Esophagus squamous epithelium (tissue), 4 donors: ENCODE measurements around the gene OR52W1.

Source experiments
- CTCF ChIP-seq, 6 experiments: fragments of 450-650 bp in 4 of 6; fragments of 200-600 bp in 2 of 6; sonication (generic) in 2 of 6; IDR thresholded peaks; one replicate each; pipeline ENCODE4 v1.5.1; 2016 to 2019; ENCODE audit warnings: antibody characterized with exemption in 6 of 6, mild to moderate bottlenecking in 4 of 6, moderate library complexity in 4 of 6
- POLR2A ChIP-seq, 4 donors: fragments of 450-650 bp; IDR thresholded peaks; one replicate each; pipeline ENCODE4 v1.6.1; 2017; ENCODE audit warnings: antibody characterized with exemption in 4 of 4, mild to moderate bottlenecking in 4 of 4, moderate library complexity in 3 of 4

DNA sequence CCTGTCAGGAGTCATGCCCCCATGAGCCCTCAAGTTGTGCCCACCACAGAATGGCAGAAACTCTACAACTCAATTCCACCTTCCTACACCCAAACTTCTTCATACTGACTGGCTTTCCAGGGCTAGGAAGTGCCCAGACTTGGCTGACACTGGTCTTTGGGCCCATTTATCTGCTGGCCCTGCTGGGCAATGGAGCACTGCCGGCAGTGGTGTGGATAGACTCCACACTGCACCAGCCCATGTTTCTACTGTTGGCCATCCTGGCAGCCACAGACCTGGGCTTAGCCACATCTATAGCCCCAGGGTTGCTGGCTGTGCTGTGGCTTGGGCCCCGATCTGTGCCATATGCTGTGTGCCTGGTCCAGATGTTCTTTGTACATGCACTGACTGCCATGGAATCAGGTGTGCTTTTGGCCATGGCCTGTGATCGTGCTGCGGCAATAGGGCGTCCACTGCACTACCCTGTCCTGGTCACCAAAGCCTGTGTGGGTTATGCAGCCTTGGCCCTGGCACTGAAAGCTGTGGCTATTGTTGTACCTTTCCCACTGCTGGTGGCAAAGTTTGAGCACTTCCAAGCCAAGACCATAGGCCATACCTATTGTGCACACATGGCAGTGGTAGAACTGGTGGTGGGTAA, at the start of gene OR52W1:
- TF ChIP-seq CTCF (IDR thresholded peaks at IDR 0.05) (no peak), POLR2A (IDR thresholded peaks at IDR 0.05) (no peak)
